ENCODE results near the gene TESPA1.

TESPA1 gene

GRCh38 chr12:54937929-54938328 lies 46.6 kb downstream of the TESPA1 start:
- TF ChIP-seq EZH2 (optimal IDR thresholded peaks at IDR 0.05; ENCODE audit: low read depth, low read length): no peak
- TF ChIP-seq EZH2phosphoT487 (IDR thresholded peaks at IDR 0.05; ENCODE audit: low read length): no peak
- TF ChIP-seq, protein P1, sequence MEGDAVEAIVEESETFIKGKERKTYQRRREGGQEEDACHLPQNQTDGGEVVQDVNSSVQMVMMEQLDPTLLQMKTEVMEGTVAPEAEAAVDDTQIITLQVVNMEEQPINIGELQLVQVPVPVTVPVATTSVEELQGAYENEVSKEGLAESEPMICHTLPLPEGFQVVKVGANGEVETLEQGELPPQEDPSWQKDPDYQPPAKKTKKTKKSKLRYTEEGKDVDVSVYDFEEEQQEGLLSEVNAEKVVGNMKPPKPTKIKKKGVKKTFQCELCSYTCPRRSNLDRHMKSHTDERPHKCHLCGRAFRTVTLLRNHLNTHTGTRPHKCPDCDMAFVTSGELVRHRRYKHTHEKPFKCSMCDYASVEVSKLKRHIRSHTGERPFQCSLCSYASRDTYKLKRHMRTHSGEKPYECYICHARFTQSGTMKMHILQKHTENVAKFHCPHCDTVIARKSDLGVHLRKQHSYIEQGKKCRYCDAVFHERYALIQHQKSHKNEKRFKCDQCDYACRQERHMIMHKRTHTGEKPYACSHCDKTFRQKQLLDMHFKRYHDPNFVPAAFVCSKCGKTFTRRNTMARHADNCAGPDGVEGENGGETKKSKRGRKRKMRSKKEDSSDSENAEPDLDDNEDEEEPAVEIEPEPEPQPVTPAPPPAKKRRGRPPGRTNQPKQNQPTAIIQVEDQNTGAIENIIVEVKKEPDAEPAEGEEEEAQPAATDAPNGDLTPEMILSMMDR (IDR thresholded peaks at IDR 0.05; ENCODE audit: low read length): no peak

DNA sequence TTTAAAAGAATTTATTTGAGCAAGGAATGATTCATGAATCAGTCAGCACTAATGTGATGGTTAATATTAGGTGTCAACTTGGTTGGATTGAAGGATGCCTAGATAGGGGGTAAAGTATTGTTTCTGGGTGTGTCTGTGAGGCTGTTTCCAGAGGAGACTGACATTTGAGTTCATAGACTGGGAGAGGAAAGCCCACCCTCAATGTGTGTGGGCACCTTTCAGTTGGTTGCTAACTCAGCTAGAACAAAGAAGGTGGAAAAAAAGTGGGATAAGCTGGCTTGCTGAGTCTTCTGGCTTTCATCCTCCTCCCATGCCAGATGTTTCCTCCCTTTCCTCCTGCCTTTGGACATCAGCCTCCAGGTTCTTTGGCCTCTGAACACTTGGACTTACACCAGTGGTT lies 47.2 kb downstream of the TESPA1 start:
- Histone ChIP-seq H3K36me3 (replicated peaks; ENCODE audit: insufficient read depth, low read length) (no peaks in the 10 kb centered on the region), H3K27me3 (replicated peaks; ENCODE audit: insufficient read depth, low read length) (no peaks in the 10 kb centered on the region), H4K20me1 (ENCODE audit: insufficient read depth, low read length) (no peaks in the 10 kb centered on the region), H3F3A (ENCODE audit: insufficient read depth, low read length) (no peaks in the 10 kb centered on the region), H3K9me3 (replicated peaks; ENCODE audit: insufficient read depth, low read length) (no peaks in the 10 kb centered on the region), H3K9ac (ENCODE audit: low read length) (no peak overlapping the region), H3K4me1 (ENCODE audit: low read length) (peaks cover 26% of the 10 kb centered on the region), H3K27ac (ENCODE audit: low read length) (no peak overlapping the region), H2AFZ (ENCODE audit: low read length) (no peak overlapping the region), H3K9me2 (replicated peaks; ENCODE audit: insufficient read depth, low read length) (no peaks in the 10 kb centered on the region), H3K4me2 (ENCODE audit: low read depth, low read length) (no peak overlapping the region), H3K79me2 (ENCODE audit: low read length) (no peaks in the 10 kb centered on the region), H3K4me3 (ENCODE audit: low read length) (no peak overlapping the region)
- DNase-seq: no peak
- TF ChIP-seq EZH2 (optimal IDR thresholded peaks at IDR 0.05; ENCODE audit: low read depth, low read length) (no peak), EZH2phosphoT487 (IDR thresholded peaks at IDR 0.05; ENCODE audit: low read length) (no peak)
- TF ChIP-seq, protein P1 (IDR thresholded peaks at IDR 0.05; ENCODE audit: low read length): no peak

More at GRCh38 chr12:54937929-54938328, 46.6 kb downstream of the TESPA1 start:
- Histone ChIP-seq H3K4me2 (ENCODE audit: low read depth, low read length) (no peak overlapping the region), H3F3A (ENCODE audit: insufficient read depth, low read length) (no peaks in the 10 kb centered on the region), H3K9me3 (replicated peaks; ENCODE audit: insufficient read depth, low read length) (no peaks in the 10 kb centered on the region), H3K9ac (ENCODE audit: low read length) (no peak overlapping the region), H4K20me1 (ENCODE audit: insufficient read depth, low read length) (no peaks in the 10 kb centered on the region), H2AFZ (ENCODE audit: low read length) (no peak overlapping the region), H3K27ac (ENCODE audit: low read length) (no peak overlapping the region), H3K27me3 (replicated peaks; ENCODE audit: insufficient read depth, low read length) (no peaks in the 10 kb centered on the region), H3K79me2 (ENCODE audit: low read length) (no peaks in the 10 kb centered on the region), H3K4me3 (ENCODE audit: low read length) (no peak overlapping the region), H3K36me3 (replicated peaks; ENCODE audit: insufficient read depth, low read length) (no peaks in the 10 kb centered on the region), H3K9me2 (replicated peaks; ENCODE audit: insufficient read depth, low read length) (no peaks in the 10 kb centered on the region), H3K4me1 (ENCODE audit: low read length) (peaks cover 24% of the 10 kb centered on the region)
- no peak for DNase-seq

- H3K9ac ChIP-seq (ENCODE audit: low read length): no peak overlapping the region
Measured at GRCh38 chr12:54936736-54937135, 47.8 kb downstream of the TESPA1 start.

More at GRCh38 chr12:54936736-54937135, 47.8 kb downstream of the TESPA1 start:
- Histone ChIP-seq H3K4me3 (ENCODE audit: low read length) (no peak overlapping the region), H3K27ac (ENCODE audit: low read length) (no peak overlapping the region), H2AFZ (ENCODE audit: low read length) (no peak overlapping the region), H3K27me3 (replicated peaks; ENCODE audit: insufficient read depth, low read length) (no peaks in the 10 kb centered on the region), H3K9me2 (replicated peaks; ENCODE audit: insufficient read depth, low read length) (no peaks in the 10 kb centered on the region), H4K20me1 (ENCODE audit: insufficient read depth, low read length) (no peaks in the 10 kb centered on the region), H3K79me2 (ENCODE audit: low read length) (no peaks in the 10 kb centered on the region), H3K36me3 (replicated peaks; ENCODE audit: insufficient read depth, low read length) (no peaks in the 10 kb centered on the region), H3K4me1 (ENCODE audit: low read length) (peaks cover 26% of the 10 kb centered on the region), H3K9me3 (replicated peaks; ENCODE audit: insufficient read depth, low read length) (no peaks in the 10 kb centered on the region), H3K4me2 (ENCODE audit: low read depth, low read length) (no peak overlapping the region), H3F3A (ENCODE audit: insufficient read depth, low read length) (no peaks in the 10 kb centered on the region)
- TF ChIP-seq EZH2phosphoT487 (IDR thresholded peaks at IDR 0.05; ENCODE audit: low read length) (no peak), EZH2 (optimal IDR thresholded peaks at IDR 0.05; ENCODE audit: low read depth, low read length) (no peak)
- TF ChIP-seq, protein P1 (IDR thresholded peaks at IDR 0.05; ENCODE audit: low read length): no peak
- DNase-seq: no peak

All from MM.1S (cell line).